Measurements from ENCODE around the gene FAM120B.

DNA sequence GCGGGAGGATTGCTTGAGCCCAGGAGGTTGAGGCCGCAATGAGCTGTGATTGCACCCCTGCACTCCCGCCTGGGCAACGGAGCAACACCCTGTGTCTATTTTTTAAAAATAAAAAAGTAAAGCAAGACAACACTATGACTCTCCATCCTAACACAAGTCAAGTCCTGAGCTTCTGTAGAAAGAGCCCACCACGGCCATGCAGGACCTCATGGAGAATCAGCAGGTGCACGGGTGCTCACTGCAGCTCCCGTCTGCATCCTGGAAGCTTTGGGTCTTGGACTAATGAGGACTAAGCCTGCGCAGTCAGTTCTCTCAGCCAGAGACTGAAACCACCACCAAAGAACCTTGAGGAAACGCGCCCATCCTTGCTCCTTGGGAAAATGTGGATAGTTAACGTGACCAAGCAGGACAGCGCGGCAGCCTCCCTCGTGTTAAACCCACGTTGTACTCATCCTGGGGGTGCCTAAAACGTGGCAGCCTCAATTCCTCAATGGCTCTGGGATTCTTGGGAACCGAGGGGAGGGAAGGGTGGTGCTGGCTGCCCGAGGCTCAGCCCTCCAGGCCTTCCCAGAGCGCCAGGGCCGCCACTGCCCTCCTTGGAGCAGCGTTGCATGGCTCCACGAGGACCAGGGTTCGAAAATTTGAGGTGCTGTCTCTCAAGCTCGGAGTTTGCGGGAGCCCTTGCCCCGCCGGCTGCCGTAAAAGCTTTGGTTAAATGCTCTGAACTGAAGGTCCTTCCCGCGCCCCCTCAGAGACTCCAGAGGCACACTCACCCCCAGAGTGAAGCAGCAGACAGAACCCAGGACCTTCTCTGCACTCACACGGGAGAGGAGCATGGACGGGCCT lies 44.7 kb upstream of the FAM120B start:
- TF ChIP-seq, protein P1, sequence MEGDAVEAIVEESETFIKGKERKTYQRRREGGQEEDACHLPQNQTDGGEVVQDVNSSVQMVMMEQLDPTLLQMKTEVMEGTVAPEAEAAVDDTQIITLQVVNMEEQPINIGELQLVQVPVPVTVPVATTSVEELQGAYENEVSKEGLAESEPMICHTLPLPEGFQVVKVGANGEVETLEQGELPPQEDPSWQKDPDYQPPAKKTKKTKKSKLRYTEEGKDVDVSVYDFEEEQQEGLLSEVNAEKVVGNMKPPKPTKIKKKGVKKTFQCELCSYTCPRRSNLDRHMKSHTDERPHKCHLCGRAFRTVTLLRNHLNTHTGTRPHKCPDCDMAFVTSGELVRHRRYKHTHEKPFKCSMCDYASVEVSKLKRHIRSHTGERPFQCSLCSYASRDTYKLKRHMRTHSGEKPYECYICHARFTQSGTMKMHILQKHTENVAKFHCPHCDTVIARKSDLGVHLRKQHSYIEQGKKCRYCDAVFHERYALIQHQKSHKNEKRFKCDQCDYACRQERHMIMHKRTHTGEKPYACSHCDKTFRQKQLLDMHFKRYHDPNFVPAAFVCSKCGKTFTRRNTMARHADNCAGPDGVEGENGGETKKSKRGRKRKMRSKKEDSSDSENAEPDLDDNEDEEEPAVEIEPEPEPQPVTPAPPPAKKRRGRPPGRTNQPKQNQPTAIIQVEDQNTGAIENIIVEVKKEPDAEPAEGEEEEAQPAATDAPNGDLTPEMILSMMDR (IDR thresholded peaks at IDR 0.05): no peak
- TF ChIP-seq JUN (CRISPR knock-in tag; IDR thresholded peaks at IDR 0.05) (no peak), SP1 (CRISPR knock-in tag; conservative IDR thresholded peaks at IDR 0.05) (no peak), GABPB1 (CRISPR knock-in tag; IDR thresholded peaks at IDR 0.05) (no peak), CBFB (CRISPR knock-in tag; IDR thresholded peaks at IDR 0.05; ENCODE audit: low read depth) (no peak), FOXJ3 (CRISPR knock-in tag; IDR thresholded peaks at IDR 0.05; ENCODE audit: borderline replicate concordance) (no peak), NFYB (CRISPR knock-in tag; conservative IDR thresholded peaks at IDR 0.05; ENCODE audit: low read depth) (no peak), GRHL2 (CRISPR knock-in tag; IDR thresholded peaks at IDR 0.05; ENCODE audit: insufficient replicate concordance, severe bottlenecking) (no peak), FOXP1 (CRISPR knock-in tag; IDR thresholded peaks at IDR 0.05; ENCODE audit: borderline replicate concordance) (no peak), NR1H2 (CRISPR knock-in tag; IDR thresholded peaks at IDR 0.05) (no peak), TEAD4 (CRISPR knock-in tag; IDR thresholded peaks at IDR 0.05) (no peak)
- TF ChIP-seq, protein P2, sequence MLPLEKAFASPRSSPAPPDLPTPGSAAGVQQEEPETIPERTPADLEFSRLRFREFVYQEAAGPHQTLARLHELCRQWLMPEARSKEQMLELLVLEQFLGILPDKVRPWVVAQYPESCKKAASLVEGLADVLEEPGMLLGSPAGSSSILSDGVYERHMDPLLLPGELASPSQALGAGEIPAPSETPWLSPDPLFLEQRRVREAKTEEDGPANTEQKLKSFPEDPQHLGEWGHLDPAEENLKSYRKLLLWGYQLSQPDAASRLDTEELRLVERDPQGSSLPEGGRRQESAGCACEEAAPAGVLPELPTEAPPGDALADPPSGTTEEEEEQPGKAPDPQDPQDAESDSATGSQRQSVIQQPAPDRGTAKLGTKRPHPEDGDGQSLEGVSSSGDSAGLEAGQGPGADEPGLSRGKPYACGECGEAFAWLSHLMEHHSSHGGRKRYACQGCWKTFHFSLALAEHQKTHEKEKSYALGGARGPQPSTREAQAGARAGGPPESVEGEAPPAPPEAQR (CRISPR knock-in tag; IDR thresholded peaks at IDR 0.05): no peak
- TF ChIP-seq, protein P3, sequence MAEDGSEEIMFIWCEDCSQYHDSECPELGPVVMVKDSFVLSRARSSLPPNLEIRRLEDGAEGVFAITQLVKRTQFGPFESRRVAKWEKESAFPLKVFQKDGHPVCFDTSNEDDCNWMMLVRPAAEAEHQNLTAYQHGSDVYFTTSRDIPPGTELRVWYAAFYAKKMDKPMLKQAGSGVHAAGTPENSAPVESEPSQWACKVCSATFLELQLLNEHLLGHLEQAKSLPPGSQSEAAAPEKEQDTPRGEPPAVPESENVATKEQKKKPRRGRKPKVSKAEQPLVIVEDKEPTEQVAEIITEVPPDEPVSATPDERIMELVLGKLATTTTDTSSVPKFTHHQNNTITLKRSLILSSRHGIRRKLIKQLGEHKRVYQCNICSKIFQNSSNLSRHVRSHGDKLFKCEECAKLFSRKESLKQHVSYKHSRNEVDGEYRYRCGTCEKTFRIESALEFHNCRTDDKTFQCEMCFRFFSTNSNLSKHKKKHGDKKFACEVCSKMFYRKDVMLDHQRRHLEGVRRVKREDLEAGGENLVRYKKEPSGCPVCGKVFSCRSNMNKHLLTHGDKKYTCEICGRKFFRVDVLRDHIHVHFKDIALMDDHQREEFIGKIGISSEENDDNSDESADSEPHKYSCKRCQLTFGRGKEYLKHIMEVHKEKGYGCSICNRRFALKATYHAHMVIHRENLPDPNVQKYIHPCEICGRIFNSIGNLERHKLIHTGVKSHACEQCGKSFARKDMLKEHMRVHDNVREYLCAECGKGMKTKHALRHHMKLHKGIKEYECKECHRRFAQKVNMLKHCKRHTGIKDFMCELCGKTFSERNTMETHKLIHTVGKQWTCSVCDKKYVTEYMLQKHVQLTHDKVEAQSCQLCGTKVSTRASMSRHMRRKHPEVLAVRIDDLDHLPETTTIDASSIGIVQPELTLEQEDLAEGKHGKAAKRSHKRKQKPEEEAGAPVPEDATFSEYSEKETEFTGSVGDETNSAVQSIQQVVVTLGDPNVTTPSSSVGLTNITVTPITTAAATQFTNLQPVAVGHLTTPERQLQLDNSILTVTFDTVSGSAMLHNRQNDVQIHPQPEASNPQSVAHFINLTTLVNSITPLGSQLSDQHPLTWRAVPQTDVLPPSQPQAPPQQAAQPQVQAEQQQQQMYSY (CRISPR knock-in tag; IDR thresholded peaks at IDR 0.05): no peak
- TF ChIP-seq, protein P4, sequence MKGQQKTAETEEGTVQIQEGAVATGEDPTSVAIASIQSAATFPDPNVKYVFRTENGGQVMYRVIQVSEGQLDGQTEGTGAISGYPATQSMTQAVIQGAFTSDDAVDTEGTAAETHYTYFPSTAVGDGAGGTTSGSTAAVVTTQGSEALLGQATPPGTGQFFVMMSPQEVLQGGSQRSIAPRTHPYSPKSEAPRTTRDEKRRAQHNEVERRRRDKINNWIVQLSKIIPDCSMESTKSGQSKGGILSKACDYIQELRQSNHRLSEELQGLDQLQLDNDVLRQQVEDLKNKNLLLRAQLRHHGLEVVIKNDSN (CRISPR knock-in tag; IDR thresholded peaks at IDR 0.05): no peak

Data from WTC11 (cell line).